Measurements from ENCODE around the gene GRK5.

GRK5 gene

DNA sequence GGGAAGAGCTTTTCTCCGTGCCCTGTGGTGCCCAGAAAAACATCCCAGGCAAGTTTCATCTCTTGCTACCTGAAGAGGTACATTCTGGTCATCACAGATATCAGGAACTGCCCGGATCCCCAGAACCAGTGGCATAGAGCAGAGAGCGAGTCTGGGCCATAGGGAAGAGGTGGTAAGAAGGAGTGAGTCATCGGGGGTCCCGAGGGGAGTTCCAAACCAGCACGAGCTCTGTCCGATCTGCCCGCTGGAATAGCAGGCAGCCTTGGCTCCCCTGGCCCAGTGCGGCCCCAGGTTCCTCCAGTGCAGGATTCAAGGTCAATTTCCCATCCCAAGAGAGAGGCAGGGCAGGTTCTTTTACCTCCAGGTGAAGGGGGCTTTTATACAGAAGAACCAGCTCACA is 210.5 kb downstream of the GRK5 start:
- TF ChIP-seq TAF1 (IDR thresholded peaks at IDR 0.05; ENCODE audit: borderline replicate concordance, low read depth, low read length) (no peak), POLR2AphosphoS5 (IDR thresholded peaks at IDR 0.05; ENCODE audit: low read depth, low read length) (no peak), POLR2A (IDR thresholded peaks at IDR 0.05; ENCODE audit: low read depth, low read length) (no peak)
- FAIRE-seq = no peak
- no peak for DNase-seq (ENCODE audit: insufficient read length)

GRCh38 chr10:119418362-119418761 is 211.0 kb downstream of the GRK5 start:
- TF ChIP-seq POLR2A (IDR thresholded peaks at IDR 0.05; ENCODE audit: low read depth, low read length) (no peak), POLR2AphosphoS5 (IDR thresholded peaks at IDR 0.05; ENCODE audit: low read depth, low read length) (no peak), TAF1 (IDR thresholded peaks at IDR 0.05; ENCODE audit: borderline replicate concordance, low read depth, low read length) (no peak)
- DNase-seq (ENCODE audit: insufficient read length) (no peak), FAIRE-seq (no peak)

DNA sequence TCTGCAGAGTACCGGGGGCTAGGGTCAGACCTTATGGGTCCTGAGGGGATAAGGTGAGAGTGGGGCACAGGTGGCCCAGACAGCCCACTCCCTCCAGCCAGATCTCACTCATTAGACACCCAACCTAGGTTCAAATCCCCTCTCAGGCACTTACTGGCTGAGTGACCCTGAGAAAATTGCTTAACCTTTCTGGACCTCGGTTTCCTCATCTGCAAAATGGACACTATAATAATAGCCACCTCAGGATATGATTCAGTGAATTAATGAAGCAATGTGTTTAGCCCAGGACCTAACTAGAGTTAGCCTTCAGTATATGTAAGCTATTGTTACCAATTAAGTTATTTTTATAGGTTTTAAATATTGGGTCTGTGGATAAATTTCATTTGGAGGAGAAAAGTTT is 212.6 kb downstream of the GRK5 start:
- FAIRE-seq = no peak
- TF ChIP-seq POLR2A (IDR thresholded peaks at IDR 0.05; ENCODE audit: low read depth, low read length) = no peak
- TF ChIP-seq POLR2AphosphoS5 (IDR thresholded peaks at IDR 0.05; ENCODE audit: low read depth, low read length) = no peak
- TF ChIP-seq TAF1 (IDR thresholded peaks at IDR 0.05; ENCODE audit: borderline replicate concordance, low read depth, low read length) = no peak
- DNase-seq (ENCODE audit: insufficient read length) = no peak

GRCh38 chr10:119420950-119421875 is 213.8 kb downstream of the GRK5 start:
- FAIRE-seq (no peak), DNase-seq (ENCODE audit: insufficient read length) (no peak)
- TF ChIP-seq POLR2AphosphoS5 (IDR thresholded peaks at IDR 0.05; ENCODE audit: low read depth, low read length) = no peak
- TF ChIP-seq POLR2A (IDR thresholded peaks at IDR 0.05; ENCODE audit: low read depth, low read length) = no peak
- no peak for TF ChIP-seq TAF1 (IDR thresholded peaks at IDR 0.05; ENCODE audit: borderline replicate concordance, low read depth, low read length)

DNA sequence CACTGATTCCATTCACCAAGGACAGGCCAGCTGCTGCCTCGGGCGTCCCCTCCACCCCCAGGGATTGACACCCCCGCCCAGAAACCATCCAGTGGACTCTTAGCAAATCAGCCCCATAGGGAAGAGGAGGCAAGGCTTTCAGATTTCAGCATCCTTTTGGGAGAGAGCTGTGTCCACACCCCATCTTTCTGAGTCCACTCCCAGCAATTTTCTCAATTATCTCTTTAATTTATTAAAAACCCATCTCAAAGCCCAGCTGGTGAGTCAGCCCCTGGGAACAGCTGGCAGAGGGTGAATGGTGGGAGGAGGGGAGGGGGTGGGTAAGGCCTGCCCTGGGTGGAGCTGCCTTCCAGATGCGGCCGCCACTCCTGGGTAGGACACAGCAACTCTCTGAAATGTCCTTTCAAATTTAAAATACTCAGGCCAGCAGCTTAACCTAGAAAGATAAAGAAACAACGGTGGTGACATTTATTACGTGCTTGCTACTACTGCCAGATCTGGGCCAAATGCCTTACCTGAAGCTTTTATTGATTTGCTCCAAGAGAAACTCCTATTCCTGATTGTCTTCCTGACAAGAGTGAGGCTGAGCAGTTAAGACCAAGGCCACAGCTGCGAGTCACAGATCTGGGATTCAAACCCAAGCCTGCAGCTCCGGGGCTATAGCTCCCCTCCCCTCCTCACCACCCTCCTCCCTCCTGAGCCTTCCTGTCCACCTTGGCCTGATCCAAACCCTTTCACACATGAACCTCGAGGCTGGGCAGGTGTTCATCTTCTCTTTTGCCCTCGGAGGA is 214.7 kb downstream of the GRK5 start:
- DNase-seq (ENCODE audit: insufficient read length) = no peak

GRCh38 chr10:119422682-119423509 is 215.5 kb downstream of the GRK5 start:
- TF ChIP-seq POLR2AphosphoS5 (IDR thresholded peaks at IDR 0.05; ENCODE audit: low read depth, low read length) (no peak), TAF1 (IDR thresholded peaks at IDR 0.05; ENCODE audit: borderline replicate concordance, low read depth, low read length) (no peak), POLR2A (IDR thresholded peaks at IDR 0.05; ENCODE audit: low read depth, low read length) (no peak)
- FAIRE-seq = no peak
- DNase-seq (ENCODE audit: insufficient read length) = no peak

More for the DNA sequence above, 214.7 kb downstream of the GRK5 start:
- FAIRE-seq = no peak
- TF ChIP-seq POLR2AphosphoS5 (IDR thresholded peaks at IDR 0.05; ENCODE audit: low read depth, low read length) (no peak), POLR2A (IDR thresholded peaks at IDR 0.05; ENCODE audit: low read depth, low read length) (no peak), TAF1 (IDR thresholded peaks at IDR 0.05; ENCODE audit: borderline replicate concordance, low read depth, low read length) (no peak)

GRCh38 chr10:119423510-119424257 is 216.3 kb downstream of the GRK5 start:
- TF ChIP-seq POLR2A (IDR thresholded peaks at IDR 0.05; ENCODE audit: low read depth, low read length) = no peak
- TF ChIP-seq POLR2AphosphoS5 (IDR thresholded peaks at IDR 0.05; ENCODE audit: low read depth, low read length) = no peak
- no peak for TF ChIP-seq TAF1 (IDR thresholded peaks at IDR 0.05; ENCODE audit: borderline replicate concordance, low read depth, low read length)
- FAIRE-seq = no peak
- no peak for DNase-seq (ENCODE audit: insufficient read length)

DNA sequence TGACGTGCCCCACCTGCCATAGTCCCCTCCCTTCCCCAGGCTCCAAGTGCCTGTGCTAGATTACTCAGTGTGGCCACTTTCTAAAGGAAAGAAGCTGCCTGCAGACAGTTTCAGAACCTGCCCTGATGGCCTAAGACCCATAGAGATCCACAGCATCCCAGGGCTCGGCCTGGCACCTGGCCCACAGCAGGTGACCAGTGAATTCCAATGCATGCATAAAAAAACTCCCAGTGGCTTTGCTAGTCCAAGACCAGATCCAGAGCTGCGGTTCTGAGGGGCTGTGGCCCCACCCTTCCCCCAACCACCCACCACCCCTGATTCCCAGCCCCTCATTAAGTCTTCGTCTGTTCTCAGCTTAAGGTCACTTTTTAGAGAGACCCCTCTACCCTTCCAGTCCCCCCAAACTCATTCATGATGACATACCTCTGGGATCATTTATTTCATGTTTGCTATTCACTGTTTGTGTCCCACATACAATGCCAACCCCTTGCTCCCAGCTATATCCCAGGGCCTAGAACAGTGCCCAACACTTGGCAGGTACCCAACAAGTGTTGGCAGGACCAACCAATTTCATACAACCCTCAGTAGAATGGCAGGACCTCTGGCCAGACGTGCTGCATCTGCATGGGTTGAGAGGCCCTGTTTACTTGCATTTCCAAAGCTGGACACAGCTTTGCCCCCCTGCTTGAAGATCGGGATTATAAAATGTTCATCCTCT is 217.0 kb downstream of the GRK5 start:
- DNase-seq (ENCODE audit: insufficient read length) (no peak), FAIRE-seq (no peak)
- no peak for TF ChIP-seq POLR2A (IDR thresholded peaks at IDR 0.05; ENCODE audit: low read depth, low read length)
- TF ChIP-seq POLR2AphosphoS5 (IDR thresholded peaks at IDR 0.05; ENCODE audit: low read depth, low read length) = no peak
- TF ChIP-seq TAF1 (IDR thresholded peaks at IDR 0.05; ENCODE audit: borderline replicate concordance, low read depth, low read length) = no peak

- FAIRE-seq = no peak
- TF ChIP-seq POLR2A (IDR thresholded peaks at IDR 0.05; ENCODE audit: low read depth, low read length) (no peak), TAF1 (IDR thresholded peaks at IDR 0.05; ENCODE audit: borderline replicate concordance, low read depth, low read length) (no peak), POLR2AphosphoS5 (IDR thresholded peaks at IDR 0.05; ENCODE audit: low read depth, low read length) (no peak)
- DNase-seq (ENCODE audit: insufficient read length) = no peak
Measured at GRCh38 chr10:119425102-119425880, 217.9 kb downstream of the GRK5 start.

Data from GM12892 (cell line).